HK-2 (cell line): ENCODE results near the gene GPR160.
"Not testable (repeated sequence)": the region's sequence is repeated elsewhere in the genome, so short reads cannot be mapped to it uniquely, and the experiment has no call there.

Experiments used
- DNase-seq: peaks from one replicate; pipeline ENCODE4 v3.0.0-alpha.2; 2018; ENCODE audit not compliant: unreplicated experiment

Gene GPR160

DNA sequence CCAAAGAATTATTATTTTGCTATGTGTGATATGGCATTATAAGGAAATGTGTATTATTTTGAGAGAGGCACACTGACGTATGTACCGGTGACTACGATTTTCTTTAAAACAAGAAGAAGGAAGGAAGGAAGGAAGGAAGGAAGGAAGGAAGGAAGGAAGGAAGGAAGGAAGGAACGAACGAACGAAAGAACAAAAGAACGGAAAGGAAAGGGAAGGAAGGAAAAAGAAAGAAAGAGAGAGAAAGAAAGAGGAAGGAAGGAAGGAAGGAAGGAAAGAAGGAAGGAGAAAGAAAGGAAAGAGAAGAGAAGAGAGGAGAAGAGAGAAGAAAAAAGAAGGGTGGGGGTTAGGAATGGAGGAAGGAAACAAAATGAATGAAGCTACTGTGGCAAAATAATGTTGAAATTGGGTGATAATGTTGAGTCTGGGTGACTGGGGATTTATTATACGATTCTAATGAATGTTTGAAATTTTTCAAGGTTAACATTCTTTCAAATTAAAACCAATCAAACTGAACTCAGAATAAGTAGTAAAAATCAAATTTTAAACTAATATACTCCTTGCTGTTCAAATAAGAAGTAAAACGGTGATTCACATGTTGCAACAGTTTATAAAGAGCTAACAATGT lies 73.5 kb downstream of the GPR160 start:
- no peak for DNase-seq

DNA sequence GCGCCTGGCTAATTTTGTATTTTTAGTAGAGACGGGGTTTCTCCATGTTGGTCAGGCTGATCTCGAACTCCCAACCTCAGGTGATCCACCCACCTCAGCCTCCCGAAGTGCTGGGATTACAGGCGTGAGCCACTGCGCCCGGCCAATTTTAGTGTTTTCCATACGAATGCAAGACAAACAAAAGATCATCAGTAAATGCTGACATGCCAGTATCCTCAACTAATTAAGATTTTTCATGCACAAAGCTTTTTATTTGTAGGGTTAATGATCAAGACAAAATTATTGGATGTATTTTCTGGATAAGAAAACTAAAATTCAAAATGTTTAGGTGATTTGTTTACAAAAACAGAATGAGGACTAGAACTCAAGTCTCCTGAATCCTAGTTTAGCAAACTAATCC lies 76.4 kb downstream of the GPR160 start:
- not testable (repeated sequence) for DNase-seq

DNA sequence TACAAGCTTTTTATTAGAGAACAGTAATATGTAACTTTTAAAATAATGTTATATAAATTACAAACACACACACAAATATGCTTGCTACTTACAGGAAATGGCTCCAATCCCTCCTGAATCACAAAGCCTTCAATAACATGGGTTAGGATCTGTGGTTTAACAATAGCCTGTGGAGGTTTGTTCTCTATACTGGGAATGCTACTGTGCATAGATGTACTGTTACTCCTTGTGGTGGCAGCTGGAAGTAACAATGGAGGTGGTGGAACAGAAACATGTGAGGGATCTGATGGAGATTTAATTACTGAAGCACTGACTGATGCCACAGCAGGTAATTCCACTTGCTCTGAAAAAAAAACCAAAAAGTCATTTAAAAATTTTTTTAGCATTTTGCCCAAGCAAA lies 79.3 kb downstream of the GPR160 start:
- no peak for DNase-seq

DNA sequence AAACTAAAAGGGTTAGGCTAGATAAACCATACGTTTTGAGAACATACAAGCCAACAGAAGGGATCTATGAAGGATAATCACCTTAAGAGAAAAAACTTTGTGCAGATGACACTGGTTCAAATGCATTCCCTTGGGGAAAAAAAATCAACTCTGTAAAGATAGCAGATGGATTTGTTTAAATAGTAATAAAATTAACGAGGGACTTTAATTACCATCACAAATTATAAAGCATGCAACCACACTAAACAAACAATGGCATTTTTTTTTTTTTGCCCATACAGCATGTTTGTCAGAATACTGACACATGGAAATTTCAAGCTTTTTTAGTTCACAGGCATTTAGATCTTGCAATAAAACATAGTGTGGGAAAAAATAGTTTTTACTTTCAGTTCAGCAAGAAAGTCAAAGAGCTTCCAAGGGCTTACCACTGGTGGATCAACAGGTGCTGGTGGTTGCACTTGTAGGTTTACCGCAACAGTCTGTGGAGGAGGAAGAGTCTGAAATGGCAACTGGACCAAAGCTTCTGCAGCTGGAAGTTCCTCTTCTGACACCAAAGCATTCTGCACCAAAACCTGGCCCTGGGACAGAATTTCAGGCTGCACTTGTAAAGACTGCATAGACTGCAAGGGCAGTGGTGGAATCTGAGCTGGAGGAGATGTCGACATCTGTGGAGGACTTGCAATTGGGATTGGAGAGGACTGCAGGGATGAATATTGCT lies 90.6 kb downstream of the GPR160 start:
- no peak for DNase-seq

DNA sequence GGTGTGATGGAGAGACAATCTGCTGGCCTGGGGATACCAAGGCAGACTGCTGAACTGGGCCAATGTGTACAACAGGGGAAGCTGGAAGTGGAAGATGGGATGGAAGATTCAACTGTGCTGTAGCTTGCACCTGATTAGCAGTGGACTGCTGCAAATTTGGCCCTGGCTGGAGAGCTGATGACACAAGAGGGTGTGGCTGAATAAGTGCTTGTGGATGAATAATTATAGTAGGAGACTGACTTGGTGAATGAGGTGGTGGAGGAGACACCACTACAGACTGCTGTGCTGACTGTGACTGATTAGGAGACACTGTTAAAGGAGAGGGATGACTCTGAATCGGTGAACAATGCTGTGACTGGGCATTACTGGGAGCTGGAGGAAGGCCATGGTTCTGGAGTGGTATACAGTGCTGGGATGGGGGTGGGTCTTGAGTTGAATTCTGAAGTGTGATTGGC lies 91.2 kb downstream of the GPR160 start:
- DNase-seq: no peak

DNA sequence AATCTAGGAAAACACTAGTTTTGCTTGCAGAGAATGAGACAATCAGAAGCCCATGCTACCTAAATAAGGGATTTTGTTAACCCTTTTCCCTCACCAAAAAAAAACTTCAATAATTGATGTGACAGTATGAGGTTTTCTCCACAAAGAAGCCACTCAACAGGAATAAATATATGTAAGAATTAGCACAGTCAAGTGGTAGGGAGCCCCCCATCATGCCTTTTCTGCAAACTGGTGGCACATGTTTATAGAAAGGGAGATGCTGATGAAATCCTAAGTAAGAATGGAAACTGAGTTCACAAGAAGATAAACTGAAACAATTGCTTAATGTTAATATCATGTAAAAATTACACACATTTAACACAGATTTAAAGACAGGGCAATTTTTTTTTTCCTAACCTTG lies 92.7 kb downstream of the GPR160 start:
- DNase-seq: no peak

DNA sequence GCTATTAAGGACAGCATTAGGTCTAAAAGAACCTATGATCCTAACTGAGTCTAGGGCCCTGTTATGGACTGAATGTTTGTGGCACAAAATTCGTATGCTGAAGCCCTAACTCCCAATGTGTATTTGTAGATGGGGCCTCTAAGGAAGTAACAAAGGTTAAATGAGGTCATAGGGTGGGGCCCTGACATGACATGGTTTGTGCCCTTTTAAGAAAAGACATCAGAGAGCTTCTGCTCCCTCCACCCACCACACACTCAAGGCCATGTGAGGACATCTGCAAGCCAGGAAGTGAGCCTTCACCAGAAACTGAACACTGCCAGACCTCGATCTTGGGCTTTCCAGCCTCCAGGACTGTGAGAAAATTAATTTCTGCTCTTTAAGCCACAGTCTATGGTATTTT lies 94.5 kb downstream of the GPR160 start:
- no peak for DNase-seq
